GM23338 (cell line): ENCODE measurements around the gene ZFHX3. TPM values are rescaled to one million over a fixed set of nuclear protein-coding genes. Genes with fewer than 3 reads are reported as not detected.

Source experiments
- ATAC-seq: fragments of 200-7000 bp; cut with Tn5 transposase; 3 replicates; pipeline ENCODE4 v1.9.1; 2020
- DNase-seq: peaks from one replicate; pipeline ENCODE4 v3.0.0-alpha.2; 2015; ENCODE audit warnings: low spot score
- H2AFZ ChIP-seq: fragments of 200-600 bp; sonication (generic); 2 replicates; pipeline ENCODE4 v1.8.0; 2016; ENCODE audit warnings: antibody characterized with exemption, mild to moderate bottlenecking, moderate library complexity
- H3F3A ChIP-seq: fragments of 200-600 bp; sonication (generic); replicated peaks from 2 replicates; pipeline ENCODE4 v1.8.0; 2017; ENCODE audit warnings: antibody characterized with exemption, mixed run types, low read depth
- H3K27ac ChIP-seq: fragments of 200-600 bp; sonication (generic); 2 replicates; pipeline ENCODE4 v1.6.1; 2016; ENCODE audit warnings: low read depth
- H3K27me3 ChIP-seq: fragments of 200-600 bp; sonication (generic); 2 replicates; pipeline ENCODE4 v1.8.0; 2016; ENCODE audit warnings: mild to moderate bottlenecking, mixed run types, moderate library complexity; ENCODE audit not compliant: insufficient read depth
- H3K36me3 ChIP-seq: fragments of 200-600 bp; sonication (generic); 2 replicates; pipeline ENCODE4 v1.8.0; 2016; ENCODE audit warnings: mild to moderate bottlenecking; ENCODE audit not compliant: insufficient read depth
- H3K4me1 ChIP-seq: fragments of 200-600 bp; sonication (generic); 2 replicates; pipeline ENCODE4 v1.8.0; 2016; ENCODE audit warnings: mild to moderate bottlenecking, moderate library complexity; ENCODE audit not compliant: insufficient read depth
- H3K4me2 ChIP-seq: fragments of 200-600 bp; sonication (generic); 2 replicates; pipeline ENCODE4 v1.7.1; 2017; ENCODE audit warnings: mixed run types
- H3K4me3 ChIP-seq: fragments of 200-600 bp; sonication (generic); 2 replicates; pipeline ENCODE4 v1.6.1; 2016; ENCODE audit warnings: mixed run types
- H3K79me2 ChIP-seq: fragments of 200-600 bp; sonication (generic); replicated peaks from 2 replicates; pipeline ENCODE4 v1.8.0; 2017; ENCODE audit warnings: mild to moderate bottlenecking; ENCODE audit not compliant: insufficient read depth
- H3K9me2 ChIP-seq: fragments of 200-600 bp; sonication (generic); 2 replicates; pipeline ENCODE4 v1.8.0; 2017; ENCODE audit not compliant: insufficient read depth
- H4K20me1 ChIP-seq: fragments of 200-600 bp; sonication (generic); replicated peaks from 2 replicates; pipeline ENCODE4 v1.8.0; 2017; ENCODE audit warnings: mild to moderate bottlenecking; ENCODE audit not compliant: insufficient read depth
- H3K27ac Mint-ChIP-seq: 2 replicates; pipeline ENCODE4 v1.8.0; 2020; ENCODE audit warnings: inconsistent platforms, mild to moderate bottlenecking, moderate library complexity, mixed read lengths
- H3K27me3 Mint-ChIP-seq: 3 replicates; pipeline ENCODE4 v1.8.0; 2022; ENCODE audit warnings: low read depth, mild to moderate bottlenecking, moderate library complexity, mixed read lengths, inconsistent platforms; ENCODE audit not compliant: insufficient read depth, poor library complexity
- H3K36me3 Mint-ChIP-seq: 3 replicates; pipeline ENCODE4 v1.8.0; 2021; ENCODE audit warnings: low read depth, mild to moderate bottlenecking, inconsistent platforms, moderate library complexity, mixed read lengths
- H3K4me1 Mint-ChIP-seq: 3 replicates; pipeline ENCODE4 v1.8.0; 2020; ENCODE audit warnings: mild to moderate bottlenecking, inconsistent platforms, mixed read lengths
- H3K4me3 Mint-ChIP-seq: 3 replicates; pipeline ENCODE4 v1.8.0; 2021; ENCODE audit warnings: moderate library complexity, mild to moderate bottlenecking, inconsistent platforms, mixed read lengths
- H3K9me3 Mint-ChIP-seq: 3 replicates; pipeline ENCODE4 v1.8.0; 2020; ENCODE audit warnings: moderate library complexity, mild to moderate bottlenecking, inconsistent platforms, mixed read lengths
- CREB1 ChIP-seq: fragments of 250-450 bp; sonication (Bioruptor Pico); IDR thresholded peaks from 2 replicates; pipeline ENCODE4 v1.5.0; 2020; ENCODE audit warnings: low read depth, mild to moderate bottlenecking, moderate library complexity
- EZH2 ChIP-seq: fragments of 200-600 bp; sonication (generic); IDR thresholded peaks from one replicate; pipeline ENCODE4 v1.8.0; 2017; ENCODE audit warnings: antibody characterized with exemption, mild to moderate bottlenecking, low read depth; ENCODE audit not compliant: unreplicated experiment
- EZH2phosphoT487 ChIP-seq: fragments of 200-600 bp; sonication (generic); IDR thresholded peaks from one replicate; pipeline ENCODE4 v1.8.1; 2018; ENCODE audit warnings: antibody characterized with exemption; ENCODE audit not compliant: unreplicated experiment
- JUNB ChIP-seq: IDR thresholded peaks from one replicate; pipeline ENCODE4 v1.6.1; 2016; ENCODE audit warnings: antibody characterized with exemption; ENCODE audit not compliant: unreplicated experiment
- NANOG ChIP-seq: IDR thresholded peaks from 2 replicates; pipeline ENCODE4 v1.6.1; 2016; ENCODE audit warnings: antibody characterized with exemption, borderline replicate concordance
- POLR2AphosphoS5 ChIP-seq: IDR thresholded peaks from 2 replicates; pipeline ENCODE4 v1.6.1; 2016; ENCODE audit warnings: antibody characterized with exemption, low read depth
- STAT1 ChIP-seq: IDR thresholded peaks from one replicate; pipeline ENCODE4 v1.6.1; 2016; ENCODE audit warnings: antibody characterized with exemption; ENCODE audit not compliant: unreplicated experiment
- ZNF114 ChIP-seq: fragments of 250-450 bp; sonication (Bioruptor Pico); IDR thresholded peaks from 2 replicates; pipeline ENCODE4 v1.5.0; 2020; ENCODE audit warnings: mild to moderate bottlenecking, moderate library complexity
- ZNF331 ChIP-seq: fragments of 250-450 bp; sonication (Bioruptor Pico); IDR thresholded peaks from 2 replicates; pipeline ENCODE4 v1.5.0; 2020; ENCODE audit warnings: low read depth, mild to moderate bottlenecking, moderate library complexity
- polyA plus RNA-seq: library from polyadenylated mRNA; unstranded; fragments of >200 nt; fragmentation: Nextera tagmentation; extraction: Ambion mirVana; gene quantifications from 2 replicates; pipeline ENCODE4 v1.2.1, GENCODE V29; 2016
- total RNA-seq: library from RNA; depleted of rRNA; stranded (reverse); fragments of >200 nt; shearing (Covaris generic); gene quantifications from 2 replicates; pipeline ENCODE4 v1.2.3, GENCODE V29; 2014
- TF ChIP-seq, protein P1 (sequence below): IDR thresholded peaks from 2 replicates; pipeline ENCODE4 v1.6.1; 2016; ENCODE audit warnings: antibody characterized with exemption
- TF ChIP-seq, protein P2 (sequence below): IDR thresholded peaks from one replicate; pipeline ENCODE4 v1.6.1; 2018; ENCODE audit warnings: antibody characterized with exemption; ENCODE audit not compliant: unreplicated experiment
- TF ChIP-seq, protein P3 (sequence below): fragments of 250-450 bp; sonication (Bioruptor Pico); IDR thresholded peaks from 2 replicates; pipeline ENCODE4 v1.5.0; 2020; ENCODE audit warnings: mild to moderate bottlenecking, moderate library complexity
- TF ChIP-seq, protein P4 (sequence below), 2 experiments: fragments of 200-600 bp in 1 of 2; sonication (generic) in 1 of 2; conservative IDR thresholded peaks; 2 replicates each; pipeline versions ENCODE4 v1.5.1 to v1.6.1; 2016 to 2017; ENCODE audit warnings: antibody characterized with exemption in 2 of 2, low read depth in 2 of 2, mild to moderate bottlenecking in 2 of 2, moderate library complexity in 1 of 2

The ZFHX3 gene
- total and polyA plus RNA-seq, 2 experiments from 2014 or later, result 1.0 to 1.5 TPM

DNA sequence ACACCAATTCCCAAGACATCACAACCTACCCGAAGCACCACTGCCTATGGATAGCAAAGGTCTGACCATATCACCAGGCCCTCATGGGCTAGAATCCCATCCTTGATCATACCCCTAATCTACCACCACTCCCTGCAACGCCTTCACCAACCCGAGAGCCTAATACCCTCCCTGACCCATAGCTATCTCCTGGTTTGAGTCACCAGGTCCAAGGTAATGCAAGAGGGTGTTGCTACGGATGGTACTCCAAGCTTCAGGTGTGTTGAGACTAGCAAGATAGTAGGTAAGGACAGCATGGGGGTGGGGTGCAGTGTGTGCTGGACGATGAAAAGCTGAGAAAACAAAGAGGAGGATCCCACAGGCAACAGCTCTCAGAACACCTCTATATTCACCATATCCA, 258.0 kb downstream of the ZFHX3 start:
- H3K36me3 ChIP-seq, result no peaks in the 10 kb centered on the region
- H3K27me3 ChIP-seq, result peaks cover 26% of the 10 kb centered on the region
- H3K79me2 ChIP-seq, result no peaks in the 10 kb centered on the region
- H2AFZ ChIP-seq, result no peak overlapping the region
- H3K4me1 ChIP-seq, result peaks cover 20% of the 10 kb centered on the region
- H3F3A ChIP-seq, result 0 out of 2 replicates have a peak, but pooled peaks cover 2% of the 10 kb centered on the region
- no peak overlapping the region for H3K4me3 Mint-ChIP-seq
- H3K9me3 Mint-ChIP-seq, result no peaks in the 10 kb centered on the region
- H3K27ac Mint-ChIP-seq, result no peak overlapping the region
- peaks cover 12% of the 10 kb centered on the region for H3K27me3 Mint-ChIP-seq
- no peak overlapping the region for H3K4me2 ChIP-seq
- TF ChIP-seq EZH2 (no peak), CREB1 (CRISPR knock-in tag) (no peak), NANOG (no peak), STAT1 (no peak), ZNF331 (CRISPR knock-in tag) (no peak), EZH2phosphoT487 (no peak), POLR2AphosphoS5 (no peak), ZNF114 (CRISPR knock-in tag) (no peak), JUNB (no peak)
- TF ChIP-seq, protein P1, sequence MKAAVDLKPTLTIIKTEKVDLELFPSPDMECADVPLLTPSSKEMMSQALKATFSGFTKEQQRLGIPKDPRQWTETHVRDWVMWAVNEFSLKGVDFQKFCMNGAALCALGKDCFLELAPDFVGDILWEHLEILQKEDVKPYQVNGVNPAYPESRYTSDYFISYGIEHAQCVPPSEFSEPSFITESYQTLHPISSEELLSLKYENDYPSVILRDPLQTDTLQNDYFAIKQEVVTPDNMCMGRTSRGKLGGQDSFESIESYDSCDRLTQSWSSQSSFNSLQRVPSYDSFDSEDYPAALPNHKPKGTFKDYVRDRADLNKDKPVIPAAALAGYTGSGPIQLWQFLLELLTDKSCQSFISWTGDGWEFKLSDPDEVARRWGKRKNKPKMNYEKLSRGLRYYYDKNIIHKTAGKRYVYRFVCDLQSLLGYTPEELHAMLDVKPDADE, result no peak
- TF ChIP-seq, protein P2, sequence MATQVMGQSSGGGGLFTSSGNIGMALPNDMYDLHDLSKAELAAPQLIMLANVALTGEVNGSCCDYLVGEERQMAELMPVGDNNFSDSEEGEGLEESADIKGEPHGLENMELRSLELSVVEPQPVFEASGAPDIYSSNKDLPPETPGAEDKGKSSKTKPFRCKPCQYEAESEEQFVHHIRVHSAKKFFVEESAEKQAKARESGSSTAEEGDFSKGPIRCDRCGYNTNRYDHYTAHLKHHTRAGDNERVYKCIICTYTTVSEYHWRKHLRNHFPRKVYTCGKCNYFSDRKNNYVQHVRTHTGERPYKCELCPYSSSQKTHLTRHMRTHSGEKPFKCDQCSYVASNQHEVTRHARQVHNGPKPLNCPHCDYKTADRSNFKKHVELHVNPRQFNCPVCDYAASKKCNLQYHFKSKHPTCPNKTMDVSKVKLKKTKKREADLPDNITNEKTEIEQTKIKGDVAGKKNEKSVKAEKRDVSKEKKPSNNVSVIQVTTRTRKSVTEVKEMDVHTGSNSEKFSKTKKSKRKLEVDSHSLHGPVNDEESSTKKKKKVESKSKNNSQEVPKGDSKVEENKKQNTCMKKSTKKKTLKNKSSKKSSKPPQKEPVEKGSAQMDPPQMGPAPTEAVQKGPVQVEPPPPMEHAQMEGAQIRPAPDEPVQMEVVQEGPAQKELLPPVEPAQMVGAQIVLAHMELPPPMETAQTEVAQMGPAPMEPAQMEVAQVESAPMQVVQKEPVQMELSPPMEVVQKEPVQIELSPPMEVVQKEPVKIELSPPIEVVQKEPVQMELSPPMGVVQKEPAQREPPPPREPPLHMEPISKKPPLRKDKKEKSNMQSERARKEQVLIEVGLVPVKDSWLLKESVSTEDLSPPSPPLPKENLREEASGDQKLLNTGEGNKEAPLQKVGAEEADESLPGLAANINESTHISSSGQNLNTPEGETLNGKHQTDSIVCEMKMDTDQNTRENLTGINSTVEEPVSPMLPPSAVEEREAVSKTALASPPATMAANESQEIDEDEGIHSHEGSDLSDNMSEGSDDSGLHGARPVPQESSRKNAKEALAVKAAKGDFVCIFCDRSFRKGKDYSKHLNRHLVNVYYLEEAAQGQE, result no peak
- TF ChIP-seq, protein P3, sequence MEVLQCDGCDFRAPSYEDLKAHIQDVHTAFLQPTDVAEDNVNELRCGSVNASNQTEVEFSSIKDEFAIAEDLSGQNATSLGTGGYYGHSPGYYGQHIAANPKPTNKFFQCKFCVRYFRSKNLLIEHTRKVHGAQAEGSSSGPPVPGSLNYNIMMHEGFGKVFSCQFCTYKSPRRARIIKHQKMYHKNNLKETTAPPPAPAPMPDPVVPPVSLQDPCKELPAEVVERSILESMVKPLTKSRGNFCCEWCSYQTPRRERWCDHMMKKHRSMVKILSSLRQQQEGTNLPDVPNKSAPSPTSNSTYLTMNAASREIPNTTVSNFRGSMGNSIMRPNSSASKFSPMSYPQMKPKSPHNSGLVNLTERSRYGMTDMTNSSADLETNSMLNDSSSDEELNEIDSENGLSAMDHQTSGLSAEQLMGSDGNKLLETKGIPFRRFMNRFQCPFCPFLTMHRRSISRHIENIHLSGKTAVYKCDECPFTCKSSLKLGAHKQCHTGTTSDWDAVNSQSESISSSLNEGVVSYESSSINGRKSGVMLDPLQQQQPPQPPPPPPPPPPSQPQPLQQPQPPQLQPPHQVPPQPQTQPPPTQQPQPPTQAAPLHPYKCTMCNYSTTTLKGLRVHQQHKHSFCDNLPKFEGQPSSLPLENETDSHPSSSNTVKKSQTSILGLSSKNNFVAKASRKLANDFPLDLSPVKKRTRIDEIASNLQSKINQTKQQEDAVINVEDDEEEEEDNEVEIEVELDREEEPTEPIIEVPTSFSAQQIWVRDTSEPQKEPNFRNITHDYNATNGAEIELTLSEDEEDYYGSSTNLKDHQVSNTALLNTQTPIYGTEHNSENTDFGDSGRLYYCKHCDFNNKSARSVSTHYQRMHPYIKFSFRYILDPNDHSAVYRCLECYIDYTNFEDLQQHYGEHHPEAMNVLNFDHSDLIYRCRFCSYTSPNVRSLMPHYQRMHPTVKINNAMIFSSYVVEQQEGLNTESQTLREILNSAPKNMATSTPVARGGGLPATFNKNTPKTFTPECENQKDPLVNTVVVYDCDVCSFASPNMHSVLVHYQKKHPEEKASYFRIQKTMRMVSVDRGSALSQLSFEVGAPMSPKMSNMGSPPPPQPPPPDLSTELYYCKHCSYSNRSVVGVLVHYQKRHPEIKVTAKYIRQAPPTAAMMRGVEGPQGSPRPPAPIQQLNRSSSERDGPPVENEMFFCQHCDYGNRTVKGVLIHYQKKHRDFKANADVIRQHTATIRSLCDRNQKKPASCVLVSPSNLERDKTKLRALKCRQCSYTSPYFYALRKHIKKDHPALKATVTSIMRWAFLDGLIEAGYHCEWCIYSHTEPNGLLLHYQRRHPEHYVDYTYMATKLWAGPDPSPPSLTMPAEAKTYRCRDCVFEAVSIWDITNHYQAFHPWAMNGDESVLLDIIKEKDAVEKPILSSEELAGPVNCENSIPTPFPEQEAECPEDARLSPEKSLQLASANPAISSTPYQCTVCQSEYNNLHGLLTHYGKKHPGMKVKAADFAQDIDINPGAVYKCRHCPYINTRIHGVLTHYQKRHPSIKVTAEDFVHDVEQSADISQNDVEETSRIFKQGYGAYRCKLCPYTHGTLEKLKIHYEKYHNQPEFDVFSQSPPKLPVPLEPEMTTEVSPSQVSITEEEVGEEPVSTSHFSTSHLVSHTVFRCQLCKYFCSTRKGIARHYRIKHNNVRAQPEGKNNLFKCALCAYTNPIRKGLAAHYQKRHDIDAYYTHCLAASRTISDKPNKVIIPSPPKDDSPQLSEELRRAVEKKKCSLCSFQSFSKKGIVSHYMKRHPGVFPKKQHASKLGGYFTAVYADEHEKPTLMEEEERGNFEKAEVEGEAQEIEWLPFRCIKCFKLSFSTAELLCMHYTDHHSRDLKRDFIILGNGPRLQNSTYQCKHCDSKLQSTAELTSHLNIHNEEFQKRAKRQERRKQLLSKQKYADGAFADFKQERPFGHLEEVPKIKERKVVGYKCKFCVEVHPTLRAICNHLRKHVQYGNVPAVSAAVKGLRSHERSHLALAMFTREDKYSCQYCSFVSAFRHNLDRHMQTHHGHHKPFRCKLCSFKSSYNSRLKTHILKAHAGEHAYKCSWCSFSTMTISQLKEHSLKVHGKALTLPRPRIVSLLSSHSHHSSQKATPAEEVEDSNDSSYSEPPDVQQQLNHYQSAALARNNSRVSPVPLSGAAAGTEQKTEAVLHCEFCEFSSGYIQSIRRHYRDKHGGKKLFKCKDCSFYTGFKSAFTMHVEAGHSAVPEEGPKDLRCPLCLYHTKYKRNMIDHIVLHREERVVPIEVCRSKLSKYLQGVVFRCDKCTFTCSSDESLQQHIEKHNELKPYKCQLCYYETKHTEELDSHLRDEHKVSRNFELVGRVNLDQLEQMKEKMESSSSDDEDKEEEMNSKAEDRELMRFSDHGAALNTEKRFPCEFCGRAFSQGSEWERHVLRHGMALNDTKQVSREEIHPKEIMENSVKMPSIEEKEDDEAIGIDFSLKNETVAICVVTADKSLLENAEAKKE (CRISPR knock-in tag), result no peak
- TF ChIP-seq, protein P4, sequence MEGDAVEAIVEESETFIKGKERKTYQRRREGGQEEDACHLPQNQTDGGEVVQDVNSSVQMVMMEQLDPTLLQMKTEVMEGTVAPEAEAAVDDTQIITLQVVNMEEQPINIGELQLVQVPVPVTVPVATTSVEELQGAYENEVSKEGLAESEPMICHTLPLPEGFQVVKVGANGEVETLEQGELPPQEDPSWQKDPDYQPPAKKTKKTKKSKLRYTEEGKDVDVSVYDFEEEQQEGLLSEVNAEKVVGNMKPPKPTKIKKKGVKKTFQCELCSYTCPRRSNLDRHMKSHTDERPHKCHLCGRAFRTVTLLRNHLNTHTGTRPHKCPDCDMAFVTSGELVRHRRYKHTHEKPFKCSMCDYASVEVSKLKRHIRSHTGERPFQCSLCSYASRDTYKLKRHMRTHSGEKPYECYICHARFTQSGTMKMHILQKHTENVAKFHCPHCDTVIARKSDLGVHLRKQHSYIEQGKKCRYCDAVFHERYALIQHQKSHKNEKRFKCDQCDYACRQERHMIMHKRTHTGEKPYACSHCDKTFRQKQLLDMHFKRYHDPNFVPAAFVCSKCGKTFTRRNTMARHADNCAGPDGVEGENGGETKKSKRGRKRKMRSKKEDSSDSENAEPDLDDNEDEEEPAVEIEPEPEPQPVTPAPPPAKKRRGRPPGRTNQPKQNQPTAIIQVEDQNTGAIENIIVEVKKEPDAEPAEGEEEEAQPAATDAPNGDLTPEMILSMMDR (conservative IDR thresholded peaks at IDR 0.05; ENCODE audit: low read depth in 2 of 2), result no peak
- no peaks in the 10 kb centered on the region for H3K36me3 Mint-ChIP-seq
- H3K27ac ChIP-seq, result no peak overlapping the region
- H3K4me1 Mint-ChIP-seq, result peaks cover 20% of the 10 kb centered on the region
- ATAC-seq, result no peak
- no peaks in the 10 kb centered on the region for H4K20me1 ChIP-seq
- DNase-seq, result no peak
- H3K4me3 ChIP-seq, result no peak overlapping the region
- H3K9me2 ChIP-seq, result no peaks in the 10 kb centered on the region; the same call in 1 of the 2 replicates
